IMR-90 (cell line): Measurements from ENCODE around the gene CASP2. TPM values are rescaled to one million over a fixed set of nuclear protein-coding genes. Genes with fewer than 3 reads are reported as not detected.

Experiments
- ATAC-seq: fragments of 200-7000 bp; cut with Tn5 transposase; 2 replicates; pipeline ENCODE4 v1.9.1; 2020; ENCODE audit warnings: low read depth, mild to moderate bottlenecking, moderate library complexity
- BruUV-seq: library from RNA; stranded (reverse); fragments of 400-500 nt; replicated peaks from 2 replicates; lab custom pipeline; 2021; lab: Mats Ljungman, UMichigan
- CTCF ChIA-PET: fragments of 300-600 bp; formaldehyde crosslinking; extraction: SDS; loops from one replicate; lab custom pipeline; 2021; ENCODE audit warnings: antibody characterized with exemption; lab: Yijun Ruan, JAX
- POLR2A ChIA-PET: fragments of 300-600 bp; sonication (Branson Sonifier 250); formaldehyde crosslinking; loops from one replicate; lab custom pipeline; 2022; ENCODE audit warnings: antibody characterized with exemption; ENCODE audit not compliant: unreplicated experiment; lab: Charles Lee
- DNase-seq: peaks from one replicate; pipeline ENCODE4 v3.0.0; 2013
- H2AFZ ChIP-seq: replicated peaks from 2 replicates; pipeline ENCODE3; 2013; ENCODE audit warnings: low read length, mild to moderate bottlenecking; ENCODE audit not compliant: poor library complexity
- H2AK5ac ChIP-seq: 2 replicates; pipeline ENCODE4 v1.6.1; 2013; ENCODE audit warnings: low read depth, low read length, inconsistent platforms
- H2AK9ac ChIP-seq: replicated peaks from 2 replicates; pipeline ENCODE3; 2013; ENCODE audit warnings: mild to moderate bottlenecking, low read depth, low read length, moderate library complexity; ENCODE audit not compliant: poor library complexity
- H2BK120ac ChIP-seq: 2 replicates; pipeline ENCODE4 v1.6.1; 2013; ENCODE audit warnings: low read depth, low read length, inconsistent platforms
- H2BK15ac ChIP-seq: 3 replicates; pipeline ENCODE4 v1.6.1; 2013; ENCODE audit warnings: low read depth, low read length, inconsistent platforms
- H2BK20ac ChIP-seq: 2 replicates; pipeline ENCODE4 v1.6.1; 2013; ENCODE audit warnings: low read depth, mild to moderate bottlenecking, inconsistent platforms, low read length, moderate library complexity
- H2BK5ac ChIP-seq: 2 replicates; pipeline ENCODE4 v1.6.1; 2013; ENCODE audit warnings: mild to moderate bottlenecking, low read depth, low read length, inconsistent platforms; ENCODE audit not compliant: poor library complexity, severe bottlenecking
- H3K14ac ChIP-seq: replicated peaks from 2 replicates; pipeline ENCODE4 v1.6.1; 2013; ENCODE audit warnings: low read depth, low read length, inconsistent platforms
- H3K18ac ChIP-seq: 2 replicates; pipeline ENCODE4 v1.6.1; 2013; ENCODE audit warnings: low read depth, low read length, control low read depth
- H3K23ac ChIP-seq: 2 replicates; pipeline ENCODE4 v1.6.1; 2013; ENCODE audit warnings: low read depth, low read length, inconsistent platforms
- H3K27ac ChIP-seq: 2 replicates; pipeline ENCODE4 v1.5.1; 2013; ENCODE audit warnings: mild to moderate bottlenecking, control low read depth, low read length; ENCODE audit not compliant: insufficient read depth
- H3K27me3 ChIP-seq: 2 replicates; pipeline ENCODE4 v1.6.1; 2013; ENCODE audit warnings: low read length; ENCODE audit not compliant: control insufficient read depth, insufficient read depth
- H3K36me3 ChIP-seq: 2 replicates; pipeline ENCODE4 v1.6.1; 2013; ENCODE audit warnings: low read length, mixed read lengths; ENCODE audit not compliant: control insufficient read depth, insufficient read depth
- H3K4ac ChIP-seq: 2 replicates; pipeline ENCODE4 v1.6.1; 2013; ENCODE audit warnings: low read depth, low read length, inconsistent platforms
- H3K4me1 ChIP-seq: 2 replicates; pipeline ENCODE4 v1.6.1; 2013; ENCODE audit warnings: low read length, mixed read lengths; ENCODE audit not compliant: control insufficient read depth, insufficient read depth
- H3K4me2 ChIP-seq: 2 replicates; pipeline ENCODE4 v1.6.1; 2013; ENCODE audit warnings: low read depth, mild to moderate bottlenecking, control low read depth, low read length, moderate library complexity
- H3K4me3 ChIP-seq: 2 replicates; pipeline ENCODE4 v1.5.1; 2013; ENCODE audit warnings: low read depth, mild to moderate bottlenecking, control low read depth, low read length, moderate library complexity; ENCODE audit not compliant: insufficient read depth
- H3K56ac ChIP-seq: 2 replicates; pipeline ENCODE4 v1.6.1; 2013; ENCODE audit warnings: low read length, inconsistent platforms; ENCODE audit not compliant: insufficient read depth; ENCODE audit errors: extremely low read depth
- H3K79me1 ChIP-seq, 2 experiments: 2 replicates each; pipeline ENCODE4 v1.6.1; 2013; ENCODE audit warnings: low read length in 2 of 2, inconsistent platforms in 1 of 2, low read depth in 1 of 2
- H3K9ac ChIP-seq: 2 replicates; pipeline ENCODE4 v1.6.1; 2013; ENCODE audit warnings: low read depth, low read length, control low read depth
- H3K9me1 ChIP-seq: 2 replicates; pipeline ENCODE4 v1.6.1; 2013; ENCODE audit warnings: low read length, inconsistent platforms; ENCODE audit not compliant: insufficient read depth
- H3K9me3 ChIP-seq: 2 replicates; pipeline ENCODE4 v1.6.1; 2013; ENCODE audit warnings: low read length; ENCODE audit not compliant: control insufficient read depth, insufficient read depth
- H4K20me1 ChIP-seq: 2 replicates; pipeline ENCODE4 v1.6.1; 2013; ENCODE audit warnings: low read length, inconsistent platforms; ENCODE audit not compliant: insufficient read depth
- H4K5ac ChIP-seq: 2 replicates; pipeline ENCODE4 v1.6.1; 2013; ENCODE audit warnings: mild to moderate bottlenecking, low read depth, low read length, control low read depth
- H4K8ac ChIP-seq, 2 experiments: 2 replicates each; pipeline ENCODE4 v1.6.1; 2013; ENCODE audit warnings: low read depth in 2 of 2, low read length in 2 of 2, control low read depth in 1 of 2, inconsistent platforms in 1 of 2
- H4K91ac ChIP-seq: 2 replicates; pipeline ENCODE4 v1.6.1; 2013; ENCODE audit warnings: low read depth, low read length, inconsistent platforms; ENCODE audit not compliant: insufficient read depth
- BHLHE40 ChIP-seq: fragments of 150-350 bp; IDR thresholded peaks from 2 replicates; pipeline ENCODE4 v1.6.1; 2016; ENCODE audit warnings: mild to moderate bottlenecking, low read depth, low read length
- CEBPB ChIP-seq: IDR thresholded peaks from 2 replicates; pipeline ENCODE4 v1.6.1; 2012; ENCODE audit warnings: low read depth, low read length, improper control_type of control experiment
- CHD1 ChIP-seq: IDR thresholded peaks from 2 replicates; pipeline ENCODE4 v1.6.1; 2012; ENCODE audit warnings: low read depth, low read length, improper control_type of control experiment
- CTCF ChIP-seq: conservative IDR thresholded peaks from 2 replicates; pipeline ENCODE4 v1.5.1; 2012; ENCODE audit warnings: mild to moderate bottlenecking, low read depth, low read length, improper control_type of control experiment
- FOS ChIP-seq: fragments of 150-350 bp; IDR thresholded peaks from 2 replicates; pipeline ENCODE4 v1.6.1; 2016; ENCODE audit warnings: low read depth, low read length
- MAFK ChIP-seq: IDR thresholded peaks from 2 replicates; pipeline ENCODE4 v1.6.1; 2012; ENCODE audit warnings: low read depth, low read length, improper control_type of control experiment
- MAZ ChIP-seq: IDR thresholded peaks from 2 replicates; pipeline ENCODE4 v1.6.1; 2012; ENCODE audit warnings: low read depth, mild to moderate bottlenecking, low read length, improper control_type of control experiment, moderate library complexity, borderline replicate concordance
- MXI1 ChIP-seq: IDR thresholded peaks from 2 replicates; pipeline ENCODE4 v1.6.1; 2012; ENCODE audit warnings: low read depth, mild to moderate bottlenecking, low read length, moderate library complexity, borderline replicate concordance
- NFE2L2 ChIP-seq: fragments of 150-350 bp; IDR thresholded peaks from 2 replicates; pipeline ENCODE4 v1.6.1; 2016; ENCODE audit warnings: low read depth, mild to moderate bottlenecking, low read length
- POLR2A ChIP-seq: IDR thresholded peaks from 2 replicates; pipeline ENCODE4 v1.6.1; 2012; ENCODE audit warnings: mild to moderate bottlenecking, low read depth, low read length
- RAD21 ChIP-seq: IDR thresholded peaks from 2 replicates; pipeline ENCODE4 v1.6.1; 2012; ENCODE audit warnings: low read length, improper control_type of control experiment
- RCOR1 ChIP-seq: IDR thresholded peaks from 2 replicates; pipeline ENCODE4 v1.6.1; 2012; ENCODE audit warnings: mild to moderate bottlenecking, low read length, improper control_type of control experiment; ENCODE audit not compliant: insufficient replicate concordance
- WGBS, 2 experiments: methylation state at CpG; one replicate each; pipeline versions ENCODE4 v1.1.5 to v1.1.7; 2013; ENCODE audit warnings: missing lambda C conversion rate in 2 of 2; ENCODE audit not compliant: insufficient read length in 1 of 2; ENCODE audit errors: extremely low coverage in 2 of 2; 5-methylcytosine and 5-hydroxymethylcytosine counted together
- dilution Hi-C: fragments of 300-500 bp; cut with HindIII; formaldehyde crosslinking; loops from one replicate; pipeline ENCODE4 v1.14.3; 2018; ENCODE audit warnings: low sequenced_read_pairs; ENCODE audit not compliant: unreplicated experiment
- in situ Hi-C: fragments of 300-500 bp; cut with MboI; formaldehyde crosslinking; loops from 3 replicates; pipeline ENCODE4 v1.14.3; 2019; ENCODE audit warnings: low sequenced_read_pairs, inconsistent platforms, mixed read lengths
- intact Hi-C: fragments of 100-400 bp; cut with micrococcal nuclease; formaldehyde crosslinking; loops from 2 replicates; pipeline ENCODE4 v1.10.0; 2022
- polyA plus RNA-seq, 3 experiments: library from polyadenylated mRNA; depleted of rRNA; stranded (reverse); fragments of >200 nt; gene quantifications; 2 replicates each; pipeline ENCODE4 v1.2.3, GENCODE V29; 2012; ENCODE audit warnings: low replicate concordance in 1 of 3
- total RNA-seq: library from RNA; depleted of rRNA; stranded (reverse); fragments of >200 nt; gene quantifications from 2 replicates; pipeline ENCODE4 v1.2.3, GENCODE V29; 2012
- TF ChIP-seq, protein P1 (sequence below): fragments of 150-350 bp; IDR thresholded peaks from 2 replicates; pipeline ENCODE4 v1.6.1; 2016; ENCODE audit warnings: low read depth, mild to moderate bottlenecking, low read length, moderate library complexity, borderline replicate concordance

CASP2 gene
- total and polyA plus RNA-seq, 2 of the 4 experiments (the other 2 are of a cell fraction) = 15.4 to 25.6 TPM

GRCh38 chr7:143256932-143257331, 31.2 kb upstream of the CASP2 start:
- Histone ChIP-seq H3K9me1 (no peaks in the 10 kb centered on the region), H2BK15ac (no peak overlapping the region), H3K4me2 (no peak overlapping the region), H2AK9ac (no peak overlapping the region), H3K4ac (no peak overlapping the region), H3K56ac (no peak overlapping the region), H3K4me1 (no peaks in the 10 kb centered on the region; the same call in 1 of the 2 replicates), H2AK5ac (no peak overlapping the region), H3K14ac (no peak overlapping the region), H2BK120ac (no peak overlapping the region), H4K5ac (no peak overlapping the region), H3K79me1 (no peaks in the 10 kb centered on the region), H3K18ac (no peak overlapping the region), H3K27ac (no peak overlapping the region), H4K20me1 (no peaks in the 10 kb centered on the region), H3K27me3 (no peaks in the 10 kb centered on the region; the same call in 1 of the 2 replicates), H3K36me3 (no peaks in the 10 kb centered on the region), H3K4me3 (no peak overlapping the region), H4K8ac (no peak overlapping the region), H2BK5ac (no peak overlapping the region), H3K9ac (no peak overlapping the region), H3K23ac (no peak overlapping the region), H2BK20ac (no peak overlapping the region), H4K91ac (no peak overlapping the region), H3K9me3 (no peaks in the 10 kb centered on the region), H2AFZ (no peak overlapping the region)
- DNase-seq (no peak), ATAC-seq (no peak)
- in situ Hi-C loops (no loop called here), dilution Hi-C loops (no loop called here), intact Hi-C loops (loop anchor here (5.0 kb wide), 1 partner anchor 155 kb away; no protein-coding TSS in a partner anchor)
- TF ChIP-seq CTCF (no peak), BHLHE40 (no peak), MAZ (no peak), POLR2A (no peak), RCOR1 (no peak), RAD21 (no peak), CEBPB (no peak), CHD1 (no peak), FOS (no peak), MXI1 (no peak), NFE2L2 (no peak), MAFK (no peak)
- TF ChIP-seq, protein P1, sequence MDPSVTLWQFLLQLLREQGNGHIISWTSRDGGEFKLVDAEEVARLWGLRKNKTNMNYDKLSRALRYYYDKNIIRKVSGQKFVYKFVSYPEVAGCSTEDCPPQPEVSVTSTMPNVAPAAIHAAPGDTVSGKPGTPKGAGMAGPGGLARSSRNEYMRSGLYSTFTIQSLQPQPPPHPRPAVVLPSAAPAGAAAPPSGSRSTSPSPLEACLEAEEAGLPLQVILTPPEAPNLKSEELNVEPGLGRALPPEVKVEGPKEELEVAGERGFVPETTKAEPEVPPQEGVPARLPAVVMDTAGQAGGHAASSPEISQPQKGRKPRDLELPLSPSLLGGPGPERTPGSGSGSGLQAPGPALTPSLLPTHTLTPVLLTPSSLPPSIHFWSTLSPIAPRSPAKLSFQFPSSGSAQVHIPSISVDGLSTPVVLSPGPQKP = no peak
- ChIA-PET CTCF (interaction anchor here (0.7 to 2.5 kb wide), 2 partner anchors 16 to 92 kb away, joined by 4 to 6 read pairs; no protein-coding TSS in a partner anchor), POLR2A (no interaction called here)
- no TSS peak for BruUV-seq
- no CpG with 5 or more reads among the region's 4 CpGs for WGBS, 2 experiments
